IPS-20b (cell line): Measurements from ENCODE around the gene BICDL1.
A peak's percentile ranks its signal among the peaks of the same experiment; 100 is the strongest.

Experiments
- H3K27ac ChIP-seq: one replicate; pipeline ENCODE4 v1.5.1; 2013; ENCODE audit warnings: low read length
- H3K27me3 ChIP-seq: 2 replicates; pipeline ENCODE4 v1.6.1; 2013; ENCODE audit warnings: mild to moderate bottlenecking, low read length, inconsistent platforms; ENCODE audit not compliant: insufficient read depth
- H3K36me3 ChIP-seq: 2 replicates; pipeline ENCODE4 v1.6.1; 2013; ENCODE audit warnings: low read depth, mild to moderate bottlenecking, inconsistent platforms, low read length, moderate library complexity; ENCODE audit not compliant: insufficient read depth
- H3K4me1 ChIP-seq: 2 replicates; pipeline ENCODE4 v1.6.1; 2013; ENCODE audit warnings: mild to moderate bottlenecking, control low read depth, inconsistent platforms, low read length, moderate library complexity; ENCODE audit not compliant: insufficient read depth
- H3K4me3 ChIP-seq: 2 replicates; pipeline ENCODE4 v1.5.1; 2013; ENCODE audit warnings: mild to moderate bottlenecking, low read length, inconsistent platforms
- H3K9ac ChIP-seq: 2 replicates; pipeline ENCODE4 v1.6.1; 2013; ENCODE audit warnings: low read depth, mild to moderate bottlenecking, inconsistent platforms, low read length, moderate library complexity
- H3K9me3 ChIP-seq: 2 replicates; pipeline ENCODE4 v1.6.1; 2013; ENCODE audit warnings: mild to moderate bottlenecking, low read depth, low read length, inconsistent platforms; ENCODE audit not compliant: insufficient read depth

The BICDL1 gene

DNA sequence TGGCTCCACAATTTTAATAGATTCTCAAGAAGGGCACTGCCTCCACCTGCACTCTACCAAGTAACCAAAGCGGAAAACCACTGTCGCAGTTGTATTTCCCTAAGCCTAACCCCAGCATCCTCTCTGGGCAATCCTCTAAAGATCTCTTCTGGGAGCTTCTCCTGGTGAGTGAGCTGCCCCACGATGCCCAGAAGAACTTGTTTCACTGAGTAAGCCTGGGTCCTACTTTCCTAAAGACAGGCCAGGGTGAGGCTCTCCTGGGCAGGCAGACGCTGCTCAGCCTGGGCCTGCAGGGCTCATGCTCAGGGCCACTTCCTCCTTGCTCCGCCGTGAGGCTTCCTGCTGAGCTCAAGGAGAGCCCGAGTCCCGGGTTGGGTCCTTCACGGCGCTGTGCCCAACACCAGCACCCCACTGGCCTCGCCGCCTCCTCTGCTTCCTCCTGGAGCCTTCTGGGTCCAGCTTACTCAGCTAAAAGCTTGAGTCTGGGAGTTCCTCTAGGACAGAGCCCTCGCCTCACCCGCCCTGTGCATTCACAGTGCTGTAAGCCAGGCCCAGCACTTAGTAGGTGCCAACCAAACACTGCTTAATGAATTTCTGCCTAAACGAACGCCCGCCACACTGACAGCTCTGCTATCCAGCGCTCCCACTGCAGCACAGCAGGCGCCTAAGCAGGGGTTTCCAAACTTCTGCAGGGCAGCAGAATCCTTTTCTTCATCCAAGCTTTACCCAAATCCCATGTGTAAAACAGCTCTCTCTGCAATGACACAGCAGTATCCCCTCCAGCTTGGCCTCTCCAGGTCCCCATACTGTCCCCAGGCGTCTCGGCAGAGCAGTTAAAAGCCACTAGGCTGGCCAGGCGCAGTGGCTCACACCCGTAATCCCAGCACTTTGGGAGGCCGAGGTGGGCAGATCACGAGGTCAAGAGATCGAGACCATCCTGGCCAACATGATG lies 121.8 kb downstream of the BICDL1 start:
- no peaks in the 10 kb centered on the region; the same call in none of the 2 replicates for H3K4me1 ChIP-seq
- H3K27me3 ChIP-seq, result no peaks in the 10 kb centered on the region
- H3K36me3 ChIP-seq, result peaks cover 11% of the 10 kb centered on the region; the same call in 1 of the 2 replicates
- H3K9ac ChIP-seq, result 0 out of 2 replicates have a peak overlapping the region, but pooled peaks have one; percentile 39
- H3K9me3 ChIP-seq, result no peaks in the 10 kb centered on the region
- no peak overlapping the region for H3K4me3 ChIP-seq
- no peak overlapping the region for H3K27ac ChIP-seq

DNA sequence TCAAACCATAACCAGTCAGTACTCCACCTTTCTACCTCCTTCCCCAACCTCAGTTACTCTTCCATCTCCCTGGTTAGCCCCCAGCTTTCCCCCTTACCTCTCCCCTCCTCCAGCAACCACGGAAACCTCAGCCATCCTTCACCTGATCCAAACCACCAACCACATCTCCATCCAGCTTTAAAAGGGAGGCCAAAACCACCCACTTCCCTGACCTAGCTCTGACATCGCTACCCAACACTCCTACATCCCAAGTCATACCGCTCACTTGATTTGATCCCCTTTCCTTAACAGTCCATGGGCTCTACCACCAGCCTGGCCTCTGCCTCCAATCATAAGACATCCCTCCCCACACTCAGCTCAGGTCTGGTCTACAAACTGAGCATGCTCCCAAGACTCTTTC lies 126.0 kb downstream of the BICDL1 start:
- peaks cover 15% of the 10 kb centered on the region; the same call in 1 of the 2 replicates for H3K36me3 ChIP-seq
- no peak overlapping the region for H3K27ac ChIP-seq
- H3K4me1 ChIP-seq, result peaks cover 5% of the 10 kb centered on the region
- H3K27me3 ChIP-seq, result no peaks in the 10 kb centered on the region
- H3K4me3 ChIP-seq, result 0 out of 2 replicates have a peak overlapping the region, but pooled peaks have one; percentile 93
- no peaks in the 10 kb centered on the region for H3K9me3 ChIP-seq
- H3K9ac ChIP-seq, result peak overlapping the region; percentile 88

DNA sequence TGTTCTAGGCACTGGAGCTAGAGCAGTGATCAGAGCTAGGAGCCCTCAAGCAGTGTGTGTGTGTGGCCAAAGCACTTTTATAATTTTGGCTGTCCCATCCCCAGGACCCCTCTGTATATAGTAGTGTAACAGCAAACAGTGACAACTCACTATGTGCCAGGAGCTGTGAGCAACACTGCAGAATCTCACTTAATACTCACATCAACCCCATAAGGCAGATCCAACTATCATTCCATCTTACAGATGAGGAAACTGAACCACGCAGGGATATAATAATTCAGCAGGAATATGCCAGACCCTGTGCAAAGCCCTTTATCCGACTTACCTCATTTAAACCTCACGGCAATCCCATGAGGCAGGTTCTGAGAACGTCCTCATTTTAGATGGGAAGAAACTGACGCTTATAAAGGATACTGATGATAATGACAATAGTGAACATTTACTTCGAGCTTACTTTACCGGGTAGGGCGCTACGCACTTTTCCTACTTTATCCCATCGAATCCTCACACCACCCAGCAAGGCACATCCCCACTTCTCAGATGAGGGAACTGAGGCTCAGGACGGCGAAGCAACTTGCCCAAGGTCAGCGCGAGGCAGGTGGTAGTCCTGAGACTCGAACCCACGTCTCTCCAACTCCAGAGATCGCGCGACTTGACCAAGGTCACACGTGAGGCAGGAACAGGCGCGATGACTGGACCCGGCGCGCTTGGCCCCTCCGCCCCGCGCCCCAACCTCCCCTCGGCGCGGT lies 126.8 kb downstream of the BICDL1 start:
- Histone ChIP-seq H3K36me3 (peaks cover 15% of the 10 kb centered on the region; the same call in 1 of the 2 replicates), H3K4me3 (peak overlapping the region; percentile 93), H3K9me3 (no peaks in the 10 kb centered on the region), H3K27ac (no peak overlapping the region), H3K27me3 (no peaks in the 10 kb centered on the region), H3K4me1 (peaks cover 5% of the 10 kb centered on the region), H3K9ac (peak overlapping the region; percentile 88; the same call in 1 of the 2 replicates)

- peak within 1 kb of the TSS; percentile 88 for H3K9ac ChIP-seq
- H3K9me3 ChIP-seq, result no peaks in the 10 kb centered on the region
- H3K27me3 ChIP-seq, result no peaks in the 10 kb centered on the region
- peak within 1 kb of the TSS; percentile 1 for H3K27ac ChIP-seq
- H3K4me3 ChIP-seq, result peak within 1 kb of the TSS; percentile 93
- H3K36me3 ChIP-seq, result peaks cover 15% of the 10 kb centered on the region; the same call in 1 of the 2 replicates
- peaks cover 5% of the 10 kb centered on the region for H3K4me1 ChIP-seq
These were observed 127.4 kb downstream of the BICDL1 start, which contains the start of gene RAB35 for GRCh38 chr12:120116441-120116791. Gene RAB35, minus strand, starts transcription at chr12:120116753. Its CDS starts 103 bp downstream, at chr12:120116650.

DNA sequence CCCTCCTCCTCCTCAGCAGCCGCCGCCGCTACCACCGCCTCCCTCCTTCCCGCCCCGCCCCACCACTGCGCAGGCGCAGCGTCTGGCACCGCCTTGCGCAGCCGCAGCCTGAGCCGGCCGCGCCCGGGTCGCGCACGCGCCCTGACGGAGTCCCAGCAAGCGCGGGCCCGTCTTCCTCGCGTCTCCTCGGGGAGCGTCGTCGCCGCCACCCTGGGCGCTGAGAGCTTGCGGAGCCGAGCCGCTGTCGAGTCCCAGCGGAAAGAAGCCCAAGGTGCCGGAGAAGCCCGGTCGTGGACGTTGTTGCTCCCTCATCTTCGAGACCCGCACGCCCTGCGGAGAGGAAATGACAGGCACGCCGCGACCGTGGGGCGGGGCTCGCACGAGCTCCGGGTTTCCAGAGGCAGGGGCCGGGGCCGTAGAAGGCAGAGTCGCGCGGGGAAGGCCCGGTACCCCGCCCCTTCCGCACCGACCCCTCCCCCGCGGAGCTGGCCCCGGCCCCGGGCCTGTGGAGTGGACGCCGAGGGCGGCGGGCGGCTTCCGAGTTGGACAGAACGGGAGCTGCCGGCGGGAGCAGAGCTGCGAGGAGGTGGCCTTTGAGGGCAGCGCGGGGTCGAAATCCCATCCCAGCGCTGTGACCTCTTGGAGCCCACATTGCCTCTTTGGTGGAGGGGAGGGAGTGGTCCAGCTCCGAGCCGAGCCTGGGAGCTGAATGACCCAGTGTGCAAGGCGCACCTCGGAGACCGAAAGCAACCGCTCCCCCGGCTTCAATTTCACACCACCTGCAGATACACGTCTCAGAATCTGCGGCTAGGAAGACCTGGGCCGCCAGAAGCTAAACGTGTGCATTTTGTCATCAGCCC lies 128.0 kb downstream of the BICDL1 start:
- peak overlapping the region; percentile 85 for H3K4me3 ChIP-seq
- H3K36me3 ChIP-seq, result peaks cover 15% of the 10 kb centered on the region; the same call in 1 of the 2 replicates
- peaks cover 5% of the 10 kb centered on the region for H3K4me1 ChIP-seq
- H3K27me3 ChIP-seq, result no peaks in the 10 kb centered on the region
- H3K9me3 ChIP-seq, result no peaks in the 10 kb centered on the region
- H3K27ac ChIP-seq, result peak overlapping the region; percentile 1
- H3K9ac ChIP-seq, result peak overlapping the region; percentile 80

DNA sequence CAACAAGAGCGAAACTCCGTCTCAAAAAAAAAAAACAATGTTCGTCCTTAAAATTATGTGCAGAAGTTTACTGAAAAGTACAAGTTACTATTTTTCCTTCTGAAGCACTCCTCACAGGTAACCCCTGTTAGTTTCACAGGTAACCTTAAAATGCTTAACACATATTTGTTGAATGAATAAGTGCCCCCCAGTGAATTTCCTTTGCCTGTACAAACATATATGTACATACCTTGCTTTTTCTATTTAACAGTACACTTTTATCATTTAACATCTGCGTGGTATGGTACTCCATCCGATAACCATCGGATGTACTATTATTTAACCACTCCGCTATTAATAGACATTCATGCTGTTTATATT lies 128.9 kb downstream of the BICDL1 start:
- no peaks in the 10 kb centered on the region for H3K27me3 ChIP-seq
- H3K27ac ChIP-seq, result no peak overlapping the region
- H3K36me3 ChIP-seq, result peaks cover 15% of the 10 kb centered on the region; the same call in 1 of the 2 replicates
- H3K4me1 ChIP-seq, result peaks cover 5% of the 10 kb centered on the region
- peak overlapping the region; percentile 80; the same call in 1 of the 2 replicates for H3K9ac ChIP-seq
- peak overlapping the region; percentile 85 for H3K4me3 ChIP-seq
- H3K9me3 ChIP-seq, result no peaks in the 10 kb centered on the region

DNA sequence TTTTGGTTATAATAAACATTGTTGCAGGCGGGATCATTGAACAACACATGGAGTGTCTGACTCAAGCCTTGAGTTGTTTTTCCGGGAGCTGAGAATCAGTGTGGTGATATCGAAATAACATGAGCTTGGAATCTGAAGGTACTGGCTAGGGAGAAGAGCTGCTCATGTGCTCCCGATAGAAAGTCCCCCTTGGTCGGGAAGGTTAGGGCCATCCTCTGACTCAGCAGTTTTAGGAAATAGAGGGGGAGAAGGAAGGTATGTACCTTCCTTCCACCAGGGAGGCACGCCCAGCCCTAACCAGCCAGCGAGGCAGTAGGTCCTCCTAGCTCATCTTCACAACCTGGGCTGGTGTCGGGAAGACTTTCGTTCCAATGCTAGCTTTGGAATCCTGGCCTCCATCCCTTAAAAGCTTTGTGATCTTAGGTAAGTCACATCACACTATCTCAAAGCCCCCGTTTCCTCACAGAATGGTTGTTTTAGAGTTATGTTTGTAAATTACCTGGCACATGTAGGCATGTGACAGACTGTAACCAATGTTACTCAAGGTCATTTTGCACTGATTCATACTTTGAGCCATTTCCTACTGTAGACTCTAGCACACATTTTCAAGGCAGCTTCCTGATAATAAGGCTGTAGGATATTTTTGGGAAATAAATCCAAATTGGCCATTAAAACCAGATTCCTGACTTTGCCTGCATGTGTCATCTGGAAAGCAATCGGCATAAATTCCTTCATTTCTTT lies 129.5 kb downstream of the BICDL1 start:
- no peaks in the 10 kb centered on the region for H3K27me3 ChIP-seq
- peaks cover 15% of the 10 kb centered on the region; the same call in 1 of the 2 replicates for H3K36me3 ChIP-seq
- peak overlapping the region; percentile 85 for H3K4me3 ChIP-seq
- H3K9me3 ChIP-seq, result no peaks in the 10 kb centered on the region
- peak overlapping the region; percentile 80; the same call in 1 of the 2 replicates for H3K9ac ChIP-seq
- H3K27ac ChIP-seq, result no peak overlapping the region
- H3K4me1 ChIP-seq, result peaks cover 5% of the 10 kb centered on the region

GRCh38 chr12:120119271-120119973 lies 130.4 kb downstream of the BICDL1 start:
- peaks cover 8% of the 10 kb centered on the region; the same call in 1 of the 2 replicates for H3K36me3 ChIP-seq
- H3K4me3 ChIP-seq, result no peak overlapping the region
- H3K4me1 ChIP-seq, result peaks cover 5% of the 10 kb centered on the region
- no peak overlapping the region for H3K9ac ChIP-seq
- no peaks in the 10 kb centered on the region for H3K9me3 ChIP-seq
- H3K27me3 ChIP-seq, result no peaks in the 10 kb centered on the region
- H3K27ac ChIP-seq, result no peak overlapping the region

GRCh38 chr12:120121343-120121742 lies 132.3 kb downstream of the BICDL1 start:
- Histone ChIP-seq H3K27me3 (no peaks in the 10 kb centered on the region), H3K36me3 (peaks cover 12% of the 10 kb centered on the region), H3K27ac (no peak overlapping the region), H3K9ac (no peak overlapping the region), H3K9me3 (no peaks in the 10 kb centered on the region), H3K4me3 (no peak overlapping the region), H3K4me1 (peaks cover 5% of the 10 kb centered on the region)

DNA sequence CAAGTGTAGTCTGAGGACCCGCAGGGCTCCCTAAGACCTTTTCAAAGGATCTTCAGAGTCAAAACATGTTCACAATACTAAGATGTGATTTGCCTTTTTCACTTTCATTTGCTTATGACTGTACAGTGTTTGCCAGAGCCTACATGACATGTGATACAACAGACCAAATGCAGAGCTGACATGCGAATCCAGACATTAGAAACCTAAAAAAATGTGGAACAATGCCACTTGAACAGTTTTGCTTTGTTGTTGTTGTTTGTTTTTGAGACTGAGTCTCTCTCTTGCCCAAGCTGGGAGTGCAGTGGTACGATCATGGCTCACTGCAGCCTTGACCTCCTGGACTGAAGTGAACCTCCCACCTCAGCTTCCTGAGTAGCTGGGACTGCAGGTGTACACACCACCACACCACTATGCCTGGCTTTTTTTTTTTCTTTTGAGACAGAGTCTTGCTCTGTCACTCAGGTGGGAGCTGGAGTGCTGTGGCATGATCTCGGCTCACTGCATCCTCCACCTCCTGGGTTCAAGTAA lies 132.8 kb downstream of the BICDL1 start:
- no peaks in the 10 kb centered on the region for H3K9me3 ChIP-seq
- peaks cover 17% of the 10 kb centered on the region for H3K36me3 ChIP-seq
- H3K4me1 ChIP-seq, result peaks cover 5% of the 10 kb centered on the region
- H3K4me3 ChIP-seq, result no peak overlapping the region
- H3K9ac ChIP-seq, result no peak overlapping the region
- H3K27ac ChIP-seq, result no peak overlapping the region
- H3K27me3 ChIP-seq, result no peaks in the 10 kb centered on the region
